GM18951 (cell line): ENCODE data around the gene NAV2.

Source experiments
- POLR2A ChIP-seq: IDR thresholded peaks from 4 replicates; pipeline ENCODE4 v1.6.1; 2011; ENCODE audit warnings: mild to moderate bottlenecking; ENCODE audit not compliant: insufficient read length, insufficient read depth; ENCODE audit errors: extremely low read depth
- in situ Hi-C: fragments of 300-500 bp; cut with MboI; formaldehyde crosslinking; loops from one replicate; pipeline ENCODE4 v1.12.0; 2022; ENCODE audit warnings: low sequenced_read_pairs, mixed read lengths, inconsistent platforms; ENCODE audit not compliant: unreplicated experiment

The NAV2 gene

GRCh38 chr11:19919050-19919561 lies 206.5 kb downstream of the NAV2 start:
- no peak for TF ChIP-seq POLR2A
- in situ Hi-C loops, result loop anchor here (25.0 kb wide), 1 partner anchor 607 kb away; no protein-coding TSS in a partner anchor

- no peak for TF ChIP-seq POLR2A
- in situ Hi-C loops, result loop anchor here (25.0 kb wide), 1 partner anchor 609 kb away; no protein-coding TSS in a partner anchor
Observed at GRCh38 chr11:19920982-19921381, 208.3 kb downstream of the NAV2 start.

GRCh38 chr11:19921976-19922688 lies 209.5 kb downstream of the NAV2 start:
- no peak for TF ChIP-seq POLR2A
- in situ Hi-C loops, result loop anchor here (25.0 kb wide), 1 partner anchor 610 kb away; no protein-coding TSS in a partner anchor

- TF ChIP-seq POLR2A, result no peak
- in situ Hi-C loops, result loop anchor here (25.0 kb wide), 1 partner anchor 610 kb away; no protein-coding TSS in a partner anchor
Observed at GRCh38 chr11:19922689-19923035, 210.0 kb downstream of the NAV2 start.

- in situ Hi-C loops, result loop anchor here (25.0 kb wide), 1 partner anchor 611 kb away; no protein-coding TSS in a partner anchor
- TF ChIP-seq POLR2A, result no peak
Observed at GRCh38 chr11:19923626-19924025, 211.0 kb downstream of the NAV2 start.

- in situ Hi-C loops, result loop anchor here (25.0 kb wide), 1 partner anchor 612 kb away; no protein-coding TSS in a partner anchor
- TF ChIP-seq POLR2A, result no peak
Observed at GRCh38 chr11:19924311-19924710, 211.7 kb downstream of the NAV2 start.

GRCh38 chr11:19924716-19925115 lies 212.1 kb downstream of the NAV2 start:
- TF ChIP-seq POLR2A, result no peak
- in situ Hi-C loops, result loop anchor here (25.0 kb wide), 2 partner anchors 413 to 612 kb away; no protein-coding TSS in a partner anchor

GRCh38 chr11:19927403-19927802 lies 214.8 kb downstream of the NAV2 start:
- in situ Hi-C loops, result loop anchor here (25.0 kb wide), 1 partner anchor 410 kb away; no protein-coding TSS in a partner anchor

GRCh38 chr11:19929147-19929546 lies 216.5 kb downstream of the NAV2 start:
- no peak for TF ChIP-seq POLR2A
- in situ Hi-C loops, result loop anchor here (25.0 kb wide), 1 partner anchor 408 kb away; no protein-coding TSS in a partner anchor

GRCh38 chr11:19929655-19930054 lies 217.0 kb downstream of the NAV2 start:
- in situ Hi-C loops, result loop anchor here (25.0 kb wide), 1 partner anchor 408 kb away; no protein-coding TSS in a partner anchor
- no peak for TF ChIP-seq POLR2A

GRCh38 chr11:19931141-19931770 lies 218.6 kb downstream of the NAV2 start:
- TF ChIP-seq POLR2A, result no peak
- in situ Hi-C loops, result loop anchor here (25.0 kb wide), 1 partner anchor 406 kb away; no protein-coding TSS in a partner anchor

- in situ Hi-C loops, result loop anchor here (25.0 kb wide), 1 partner anchor 405 kb away; no protein-coding TSS in a partner anchor
- no peak for TF ChIP-seq POLR2A
Observed at GRCh38 chr11:19931771-19932369, 219.2 kb downstream of the NAV2 start.
